Astrocyte of the hippocampus (primary cell): ENCODE results near the gene PCBP3.
"Not testable (repeated sequence)": the region's sequence is repeated elsewhere in the genome, so short reads cannot be mapped to it uniquely, and the experiment has no call there.

Experiments used
- DNase-seq: peaks from one replicate; pipeline ENCODE4 v3.0.0; 2011; ENCODE audit warnings: low read depth, low spot score

The PCBP3 gene

GRCh38 chr21:45613396-45613795 lies 30.1 kb upstream of the PCBP3 start:
- no peak for DNase-seq

GRCh38 chr21:45613881-45614280 lies 29.6 kb upstream of the PCBP3 start:
- no peak for DNase-seq

- no peak for DNase-seq
These were observed 28.3 kb upstream of the PCBP3 start for GRCh38 chr21:45615145-45615711.

- DNase-seq = no peak
These were observed 26.3 kb upstream of the PCBP3 start for GRCh38 chr21:45617021-45617921.

- no peak for DNase-seq
These were observed 25.2 kb upstream of the PCBP3 start for GRCh38 chr21:45618287-45618686.

- no peak for DNase-seq
These were observed 24.6 kb upstream of the PCBP3 start for GRCh38 chr21:45618846-45619485.

GRCh38 chr21:45620201-45620923 lies 23.2 kb upstream of the PCBP3 start:
- DNase-seq = no peak

GRCh38 chr21:45621435-45622331 lies 21.8 kb upstream of the PCBP3 start:
- DNase-seq = not testable (repeated sequence)

- DNase-seq = no peak
These were observed 21.0 kb upstream of the PCBP3 start for GRCh38 chr21:45622416-45623097.

- no peak for DNase-seq
These were observed 20.1 kb upstream of the PCBP3 start for GRCh38 chr21:45623436-45623835.

GRCh38 chr21:45626127-45626526 lies 17.4 kb upstream of the PCBP3 start:
- not testable (repeated sequence) for DNase-seq

- DNase-seq = no peak
These were observed 14.2 kb upstream of the PCBP3 start for GRCh38 chr21:45629046-45629981.

GRCh38 chr21:45630066-45630694 lies 13.3 kb upstream of the PCBP3 start:
- no peak for DNase-seq

- no peak for DNase-seq
These were observed 12.6 kb upstream of the PCBP3 start for GRCh38 chr21:45630876-45631275.

- no peak for DNase-seq
These were observed 12.0 kb upstream of the PCBP3 start for GRCh38 chr21:45631540-45631939.

GRCh38 chr21:45632160-45632559 lies 11.4 kb upstream of the PCBP3 start:
- DNase-seq = no peak

- no peak for DNase-seq
These were observed 10.8 kb upstream of the PCBP3 start for GRCh38 chr21:45632637-45633251.

- DNase-seq = no peak
These were observed 8.9 kb upstream of the PCBP3 start for GRCh38 chr21:45634511-45635183.
